Heart right ventricle (tissue), 16 donors: Measurements from ENCODE around the gene DNAH17. TPM values are rescaled to one million over a fixed set of nuclear protein-coding genes. Genes with fewer than 3 reads are reported as not detected.

Experiments used
- ATAC-seq, 8 donors: fragments of 200-7000 bp; cut with Tn5 transposase; one replicate each; pipeline ENCODE4 v1.9.1; 2020; ENCODE audit warnings: mild to moderate bottlenecking in 8 of 8, moderate library complexity in 8 of 8, moderate number of reproducible peaks in 1 of 8
- DNase-seq, 2 donors: peaks; one replicate each; pipeline ENCODE4 v3.0.0-alpha.2; 2020
- H3K27ac ChIP-seq, 10 donors: fragments of 200-600 bp; sonication (generic) in 2 of 10; one replicate each; pipeline versions ENCODE4 v1.5.0 to v1.8.0; 2020 to 2022; ENCODE audit warnings: mild to moderate bottlenecking in 3 of 10
- H3K27me3 ChIP-seq, 7 donors: fragments of 200-600 bp; one replicate each; pipeline ENCODE4 v1.8.0; 2021 to 2022; ENCODE audit warnings: mild to moderate bottlenecking in 2 of 7
- H3K36me3 ChIP-seq, 9 donors: fragments of 200-600 bp; sonication (generic) in 1 of 9; one replicate each; pipeline versions ENCODE4 v1.5.0 to v1.8.0; 2020 to 2022; ENCODE audit warnings: mild to moderate bottlenecking in 2 of 9
- H3K4me1 ChIP-seq, 9 donors: fragments of 200-600 bp; sonication (generic) in 1 of 9; one replicate each; pipeline versions ENCODE4 v1.5.0 to v1.8.0; 2020 to 2022; ENCODE audit warnings: mild to moderate bottlenecking in 4 of 9
- H3K4me3 ChIP-seq, 10 donors: fragments of 200-600 bp; sonication (generic) in 2 of 10; one replicate each; pipeline versions ENCODE4 v1.5.0 to v1.8.0; 2020 to 2022; ENCODE audit warnings: mild to moderate bottlenecking in 7 of 10, moderate library complexity in 2 of 10
- H3K9me3 ChIP-seq, 11 donors: fragments of 200-600 bp in 10 of 11; sonication (generic) in 2 of 11; one replicate each; pipeline versions ENCODE4 v1.5.0 to v1.8.0; 2013 to 2022; ENCODE audit warnings: mild to moderate bottlenecking in 2 of 11, control low read depth in 1 of 11, moderate library complexity in 1 of 11
- WGBS, 2 donors: extraction: QIAGEN DNeasy Blood & Tissue Kit; methylation state at CpG; one replicate each; pipeline ENCODE4 v1.1.7; 2013; ENCODE audit warnings: inconsistent platforms in 1 of 2; 5-methylcytosine and 5-hydroxymethylcytosine counted together
- intact Hi-C, 10 donors: fragments of 100-400 bp; cut with DNase I; formaldehyde crosslinking; loops; one replicate each; pipeline versions ENCODE4 v1.11.1 to v1.14.2; 2022
- polyA plus RNA-seq, 2 donors: library from polyadenylated mRNA; stranded (reverse); fragments of 200-250 nt; gene quantifications; one replicate each; pipeline ENCODE4 v1.2.3, GENCODE V29; 2013
- total RNA-seq, 10 donors: library from RNA; stranded (reverse); fragmentation: NEBNext Ultra II Directional in 3 of 10; extraction: Animal tissue kit (Norgen Biotek cat#: 25700) in 3 of 10; gene quantifications; one replicate each; pipeline versions ENCODE4 v1.2.1 to v1.2.4, GENCODE V29; 2021 to 2023
- TF ChIP-seq, protein P1 (sequence below), 9 donors: fragments of 200-600 bp; sonication (generic) in 2 of 9; IDR thresholded peaks; one replicate each; pipeline versions ENCODE4 v1.5.0 to v1.8.0; 2021 to 2022; ENCODE audit warnings: antibody characterized with exemption in 9 of 9, mild to moderate bottlenecking in 5 of 9, moderate library complexity in 1 of 9
- donor health status: Arrhythmogenic right ventricular cardiomyopathy.
- donor health status: ischemic (EF 13 %, LVEDD 7.1; RV severe dilation, severe dysfunction).
- donor health status: healthy with polysubstance abuse.
- donor health status: DM: no; HTN: yes; CAD: no.
- donor health status: DM: no; HTN: no; CAD: no.
- donor health status: ischemic (EF 25% LVEDD 6.9; RV normal size, moderate dysfunction).
- donor health status: ischemic (EF 25% LVEDD 5.7; RV mildly dilated, moderate dysfunction).
- donor health status: healthy.
- donor health status: DM: yes; HTN: yes; CAD: no.
- donor health status: Ischemic cardiomyopathy.
- donor health status: ischemic (EF 35%, LVEDD 5.7; RV mildly dilated, moderate dysfunction).
- donor health status: nonischemic (EF 11% LVEDD 7.7; RV severe dilation, severe dysfunction).
- donor health status: DM: yes; HTN: yes; CAD: no.
- donor health status: PGD.
- donor health status: ischemic (EF 29% LVEDD 5.4; RV normal size, mild dysfunction).
- donor health status: nonischemic (EF 23%, LVEDD 6.1; RV moderate dilation, normal function).

Gene DNAH17
- total and polyA plus RNA-seq, 12 donors: 0.05 to 0.30 (median 0.09) TPM; not detected in 4

DNA sequence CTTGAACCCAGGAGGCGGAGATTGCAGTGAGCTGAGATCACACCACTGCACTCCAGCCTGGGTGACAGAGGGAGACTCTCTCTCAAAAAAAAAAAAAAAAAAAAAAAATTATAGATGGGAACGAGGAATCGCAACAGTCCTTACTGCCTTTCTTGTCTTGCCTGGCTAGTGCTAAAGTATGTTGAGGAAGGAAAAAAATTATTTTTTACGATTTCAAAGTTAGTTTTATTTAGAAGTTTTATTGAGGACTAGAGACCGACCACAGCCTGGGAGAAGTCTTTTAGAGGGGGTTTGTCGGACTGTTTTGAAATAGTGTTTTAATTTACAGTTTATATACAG lies 15.8 kb upstream of the DNAH17 start:
- Histone ChIP-seq H3K27me3 (no peaks in the 10 kb centered on the region), H3K27ac (peak overlapping the region; percentile 56 to 93 (median 80)), H3K4me1 (peaks cover 3 to 66% (median 23%) of the 10 kb centered on the region in 9 donors), H3K36me3 (no peaks in the 10 kb centered on the region), H3K9me3 (no peaks in the 10 kb centered on the region), H3K4me3 (no peak overlapping the region)
- ATAC-seq: no peak
- no peak for DNase-seq
- WGBS, 2 donors: 84% methylated on average over 6 of the region's 6 CpGs
- TF ChIP-seq, protein P1, sequence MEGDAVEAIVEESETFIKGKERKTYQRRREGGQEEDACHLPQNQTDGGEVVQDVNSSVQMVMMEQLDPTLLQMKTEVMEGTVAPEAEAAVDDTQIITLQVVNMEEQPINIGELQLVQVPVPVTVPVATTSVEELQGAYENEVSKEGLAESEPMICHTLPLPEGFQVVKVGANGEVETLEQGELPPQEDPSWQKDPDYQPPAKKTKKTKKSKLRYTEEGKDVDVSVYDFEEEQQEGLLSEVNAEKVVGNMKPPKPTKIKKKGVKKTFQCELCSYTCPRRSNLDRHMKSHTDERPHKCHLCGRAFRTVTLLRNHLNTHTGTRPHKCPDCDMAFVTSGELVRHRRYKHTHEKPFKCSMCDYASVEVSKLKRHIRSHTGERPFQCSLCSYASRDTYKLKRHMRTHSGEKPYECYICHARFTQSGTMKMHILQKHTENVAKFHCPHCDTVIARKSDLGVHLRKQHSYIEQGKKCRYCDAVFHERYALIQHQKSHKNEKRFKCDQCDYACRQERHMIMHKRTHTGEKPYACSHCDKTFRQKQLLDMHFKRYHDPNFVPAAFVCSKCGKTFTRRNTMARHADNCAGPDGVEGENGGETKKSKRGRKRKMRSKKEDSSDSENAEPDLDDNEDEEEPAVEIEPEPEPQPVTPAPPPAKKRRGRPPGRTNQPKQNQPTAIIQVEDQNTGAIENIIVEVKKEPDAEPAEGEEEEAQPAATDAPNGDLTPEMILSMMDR (IDR thresholded peaks at IDR 0.05): no peak
- intact Hi-C loops: loop anchor here in 1 of 10 donors (1.0 to 5.0 kb wide), 2 partner anchors 30 to 74 kb away; no protein-coding TSS in a partner anchor

DNA sequence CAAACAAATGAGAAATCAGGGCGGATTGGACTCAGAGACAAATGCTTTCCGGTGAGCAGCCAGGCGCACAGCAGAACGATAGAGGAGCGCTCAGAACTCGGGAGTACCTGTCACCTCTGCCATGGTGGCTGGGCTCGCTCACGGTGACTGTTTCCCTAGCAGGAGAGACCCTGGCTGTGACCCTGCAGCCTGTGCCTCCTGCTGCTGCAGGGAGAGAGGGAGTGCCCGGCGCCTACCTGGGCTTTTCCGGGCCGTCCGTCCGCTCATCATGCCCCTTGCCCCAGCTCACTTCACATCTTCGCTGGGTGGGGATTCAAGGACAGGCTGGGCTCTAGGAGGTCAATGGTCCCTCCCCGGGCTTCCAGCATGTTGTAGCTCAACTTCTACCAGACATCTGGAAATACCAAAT lies 14.1 kb upstream of the DNAH17 start:
- peaks cover 0 to 5% (median 0%) of the 10 kb centered on the region in 7 donors for H3K27me3 ChIP-seq
- H3K4me1 ChIP-seq: peaks cover 3 to 54% (median 23%) of the 10 kb centered on the region in 9 donors
- intact Hi-C loops: loop anchor here in 1 of 10 donors (5.0 kb wide), 1 partner anchor 76 kb away; no protein-coding TSS in a partner anchor
- DNase-seq (no peak), ATAC-seq (no peak)
- H3K9me3 ChIP-seq: no peaks in the 10 kb centered on the region
- no peaks in the 10 kb centered on the region for H3K36me3 ChIP-seq
- H3K4me3 ChIP-seq: no peak overlapping the region
- WGBS, 2 donors: 86 to 90% methylated on average over 16 of the region's 16 CpGs
- peak overlapping the region in 7 of 10 donors; percentile 68 to 93 (median 84) for H3K27ac ChIP-seq
- TF ChIP-seq, protein P1 (IDR thresholded peaks at IDR 0.05): no peak

DNA sequence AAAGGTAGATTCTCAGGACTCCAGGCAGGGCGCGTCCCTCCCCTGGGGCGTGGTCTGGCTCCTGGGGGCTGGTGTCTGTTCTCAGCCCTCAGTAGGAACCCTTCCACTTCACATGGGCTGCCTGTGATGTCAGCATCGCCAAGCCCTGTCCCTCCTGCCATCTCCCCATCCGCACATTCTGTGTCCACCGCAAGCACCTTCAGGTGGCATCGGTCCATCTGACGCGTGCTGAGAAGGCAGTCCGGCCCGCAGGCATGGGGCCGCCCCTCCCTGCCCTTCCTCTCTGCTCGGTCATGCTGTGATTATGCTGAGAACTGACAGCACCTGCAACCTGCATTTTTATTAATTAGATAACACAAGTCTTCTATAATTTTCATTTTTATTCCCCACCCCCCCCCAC lies 12.7 kb upstream of the DNAH17 start:
- 89 to 92% methylated on average over 13 of the region's 13 CpGs for WGBS, 2 donors
- DNase-seq (no peak), ATAC-seq (no peak)
- intact Hi-C loops: loop anchor here in 1 of 10 donors (5.0 kb wide), 1 partner anchor 77 kb away; no protein-coding TSS in a partner anchor
- TF ChIP-seq, protein P1 (IDR thresholded peaks at IDR 0.05): no peak
- H3K9me3 ChIP-seq: no peaks in the 10 kb centered on the region
- no peaks in the 10 kb centered on the region for H3K36me3 ChIP-seq
- peak overlapping the region in 2 of 10 donors; percentile 92 to 93 for H3K27ac ChIP-seq
- H3K4me3 ChIP-seq: no peak overlapping the region
- peaks cover 0 to 8% (median 0%) of the 10 kb centered on the region in 7 donors for H3K27me3 ChIP-seq
- peaks cover 3 to 54% (median 23%) of the 10 kb centered on the region in 9 donors for H3K4me1 ChIP-seq

DNA sequence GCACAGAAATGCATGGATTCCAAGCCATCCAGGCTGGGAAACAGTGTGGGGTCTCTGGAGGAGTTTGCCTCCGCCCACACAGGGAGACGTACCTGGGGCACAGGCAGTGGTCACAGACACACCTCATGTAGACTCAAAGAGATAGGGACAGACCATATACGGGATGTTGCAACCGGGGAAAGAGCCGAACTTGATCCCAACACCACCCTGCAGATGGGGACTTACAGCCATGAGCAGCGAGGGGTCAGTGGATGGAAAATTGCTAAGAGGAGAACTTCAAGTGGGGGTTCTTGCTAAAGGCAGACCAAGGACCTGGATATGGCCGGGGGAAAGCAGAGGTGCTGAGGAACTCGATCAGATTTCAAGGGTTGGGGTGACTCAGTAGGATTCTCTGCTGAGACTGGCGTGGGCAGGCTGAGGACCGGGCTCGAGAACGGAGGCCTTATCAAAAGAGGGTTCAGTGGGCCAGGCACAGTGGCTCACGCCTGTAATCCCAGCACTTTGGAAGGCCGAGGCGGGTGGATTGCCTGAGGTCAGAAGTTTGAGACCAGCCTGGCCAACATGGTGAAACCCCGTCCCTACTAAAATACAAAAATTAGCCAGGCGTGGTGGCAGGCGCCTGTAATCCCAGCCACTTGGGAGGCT lies 12.0 kb upstream of the DNAH17 start:
- WGBS, 2 donors: 96 to 97% methylated on average over 18 of the region's 18 CpGs
- H3K4me1 ChIP-seq: peaks cover 3 to 54% (median 23%) of the 10 kb centered on the region in 9 donors
- H3K9me3 ChIP-seq: no peaks in the 10 kb centered on the region
- H3K27ac ChIP-seq: no peak overlapping the region
- H3K27me3 ChIP-seq: peaks cover 0 to 10% (median 0%) of the 10 kb centered on the region in 7 donors
- DNase-seq (no peak), ATAC-seq (no peak)
- intact Hi-C loops: no loop called here
- H3K36me3 ChIP-seq: no peaks in the 10 kb centered on the region
- TF ChIP-seq, protein P1 (IDR thresholded peaks at IDR 0.05): no peak
- no peak overlapping the region for H3K4me3 ChIP-seq
